HG02885 (cell line): ENCODE data around the gene ABCF2.

Experiments
- ATAC-seq: cut with Tn5 transposase; IDR thresholded peaks from one replicate; pipeline ENCODE4 v1.9.1; 2021; ENCODE audit warnings: mild to moderate bottlenecking; ENCODE audit not compliant: unreplicated experiment, poor library complexity

The ABCF2 gene

GRCh38 chr7:151178236-151178635 is 48.8 kb downstream of the ABCF2 start:
- no peak for ATAC-seq

- no peak for ATAC-seq
These were observed 49.7 kb downstream of the ABCF2 start for GRCh38 chr7:151177310-151177709.

GRCh38 chr7:151176401-151176800 is 50.6 kb downstream of the ABCF2 start:
- ATAC-seq = no peak

DNA sequence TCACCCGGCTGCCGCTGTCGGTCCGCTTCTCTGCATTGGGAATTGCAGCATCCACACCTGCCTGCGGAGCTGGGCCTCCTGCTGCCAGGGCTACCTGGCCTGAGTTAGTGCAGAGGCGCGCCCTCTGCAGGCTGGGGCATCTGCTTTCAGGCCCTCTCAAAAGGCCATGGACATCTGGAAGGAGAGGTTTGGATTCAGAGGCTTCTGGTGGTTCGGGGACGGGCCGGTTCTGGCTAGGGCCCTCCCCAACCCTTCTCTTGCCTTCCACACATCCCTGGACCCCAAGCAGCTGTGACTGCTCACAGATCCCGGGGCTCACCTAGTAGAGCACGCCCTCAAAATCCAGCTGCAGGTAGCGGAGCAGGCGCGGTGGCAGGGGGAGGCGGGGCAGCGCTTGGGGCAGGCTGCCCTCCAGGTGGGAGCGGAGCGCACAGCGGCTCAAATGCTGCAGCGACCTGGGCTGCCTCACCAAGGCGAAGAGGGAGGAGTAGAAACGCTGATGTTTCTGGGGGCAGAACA is 51.2 kb downstream of the ABCF2 start:
- ATAC-seq = no peak

GRCh38 chr7:151175047-151175792 is 51.8 kb downstream of the ABCF2 start:
- no peak for ATAC-seq

GRCh38 chr7:151174246-151175046 is 52.6 kb downstream of the ABCF2 start:
- no peak for ATAC-seq

DNA sequence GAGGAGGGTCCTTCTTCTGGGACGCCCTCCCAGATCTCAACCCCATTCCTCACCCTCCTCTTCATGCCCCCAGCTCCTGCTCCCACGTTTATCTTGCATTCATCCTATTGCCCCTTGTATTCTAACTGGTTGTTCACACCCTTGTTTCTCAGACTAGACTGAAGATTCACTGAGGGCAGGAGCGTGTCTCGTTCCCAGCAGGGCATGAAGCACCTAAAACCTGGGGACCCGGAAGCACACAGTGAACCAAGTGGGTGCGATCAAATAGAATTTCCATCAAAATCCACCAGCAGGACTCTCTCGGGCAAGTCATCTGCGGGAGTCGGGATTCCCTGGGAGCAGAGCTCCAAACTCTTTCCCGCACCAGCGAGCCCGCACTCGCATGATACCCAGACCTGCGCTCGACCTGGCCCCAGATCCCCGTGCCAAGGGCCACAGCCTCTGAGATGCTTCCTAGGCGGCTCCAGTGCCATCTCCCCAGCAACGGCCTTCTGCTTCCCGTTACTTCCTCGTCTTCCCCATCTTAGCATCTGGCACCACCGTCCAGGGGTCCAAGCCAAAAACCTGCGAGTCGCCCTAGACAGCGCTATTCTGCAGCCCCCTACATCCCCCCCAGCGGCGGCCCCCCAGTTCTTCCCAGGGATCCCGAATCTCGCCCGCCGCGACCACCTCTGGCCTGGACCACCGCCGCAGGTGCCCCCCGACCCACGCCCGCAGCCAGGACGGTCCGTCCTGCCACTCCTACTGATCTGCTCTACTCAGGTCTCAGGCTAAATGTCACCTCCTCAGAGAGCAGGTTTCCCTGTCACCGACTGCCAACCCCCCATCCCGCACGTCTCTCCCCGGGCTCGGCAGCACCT is 53.4 kb downstream of the ABCF2 start:
- no peak for ATAC-seq

GRCh38 chr7:151172273-151173141 is 54.5 kb downstream of the ABCF2 start:
- ATAC-seq = peak; percentile 77

- ATAC-seq = no peak
These were observed 58.2 kb downstream of the ABCF2 start for GRCh38 chr7:151168787-151169162.

DNA sequence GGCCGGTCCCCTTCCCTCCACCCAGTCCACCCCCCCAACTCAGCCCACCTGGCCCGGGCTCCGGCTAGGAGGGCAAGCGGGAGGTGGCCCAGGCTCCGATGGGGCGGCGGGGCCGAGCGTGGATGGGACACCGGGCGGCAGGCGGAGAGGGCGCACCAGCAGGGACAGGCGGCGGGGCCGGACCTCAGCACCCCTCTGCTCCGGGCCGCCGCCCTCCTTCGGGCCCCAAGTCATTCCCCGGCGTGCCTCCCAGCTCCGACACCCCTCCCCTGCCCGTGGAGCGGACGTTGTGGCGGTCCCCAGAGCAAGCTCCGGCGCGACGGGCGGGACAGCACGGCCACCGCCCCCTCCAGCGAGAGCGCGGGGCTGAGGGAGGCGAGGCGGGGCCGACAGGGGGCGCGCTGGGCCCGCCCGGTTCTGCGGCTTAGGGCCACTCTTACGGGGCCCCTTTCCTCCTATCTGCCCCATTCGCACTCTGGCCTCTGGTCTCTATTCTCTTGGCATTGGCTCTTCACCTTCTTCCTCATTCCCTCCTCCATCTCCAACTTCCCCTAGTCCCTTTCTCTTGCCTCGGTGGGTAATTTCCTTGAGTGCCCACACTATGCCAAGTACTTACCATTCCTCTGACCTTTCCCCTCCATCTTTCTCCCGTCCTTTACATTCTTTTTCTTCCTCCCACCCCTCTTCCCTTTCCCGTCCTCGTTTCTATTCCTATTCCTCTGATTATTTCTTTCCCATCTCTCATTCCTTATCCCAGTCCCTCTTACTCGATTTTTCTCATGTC is 58.8 kb downstream of the ABCF2 start:
- ATAC-seq = no peak

DNA sequence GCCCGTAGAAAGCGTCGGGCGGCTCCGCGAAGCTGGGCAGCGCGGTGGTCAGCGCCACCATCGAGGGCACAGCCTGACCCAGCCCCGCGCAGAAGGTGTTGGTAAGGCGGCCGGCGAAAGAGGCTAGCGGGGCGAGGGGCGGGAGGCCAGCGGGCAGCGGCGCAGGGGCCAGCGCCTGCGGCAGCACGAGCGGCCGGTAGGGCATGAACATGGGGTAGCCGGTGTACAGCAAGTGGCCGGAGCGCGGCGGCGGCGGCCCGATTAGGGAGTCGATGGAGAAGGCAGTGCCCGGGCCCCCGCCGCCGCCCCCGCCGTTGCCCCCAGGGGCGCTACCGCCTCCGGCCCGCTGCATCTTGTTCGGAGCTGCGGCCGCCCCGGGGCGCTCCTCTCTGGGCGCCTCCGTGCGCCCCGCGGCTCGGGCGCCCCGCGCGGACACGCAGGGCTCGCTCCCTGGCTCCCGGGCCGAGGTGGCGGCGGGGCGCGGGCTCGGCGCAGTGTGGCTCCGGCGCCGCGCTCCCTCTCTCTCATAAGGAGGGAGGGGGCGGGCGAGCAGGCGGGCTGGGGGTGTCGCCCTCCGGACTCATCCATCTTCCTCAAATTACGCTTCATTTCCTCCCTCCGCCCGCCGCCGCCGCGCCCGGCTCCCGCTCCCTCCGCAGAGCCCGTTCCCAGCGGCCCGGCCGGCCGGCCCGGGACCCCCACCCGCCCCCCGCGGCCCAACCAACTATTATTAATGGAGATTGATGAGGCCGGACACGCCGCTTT is 59.6 kb downstream of the ABCF2 start, which contains the start of gene GBX1:
GBX1 (minus strand) TSS at position 498 of the 765 bp plus-strand sequence; CDS start at position 352, 146 bp downstream.
- ATAC-seq = no peak

DNA sequence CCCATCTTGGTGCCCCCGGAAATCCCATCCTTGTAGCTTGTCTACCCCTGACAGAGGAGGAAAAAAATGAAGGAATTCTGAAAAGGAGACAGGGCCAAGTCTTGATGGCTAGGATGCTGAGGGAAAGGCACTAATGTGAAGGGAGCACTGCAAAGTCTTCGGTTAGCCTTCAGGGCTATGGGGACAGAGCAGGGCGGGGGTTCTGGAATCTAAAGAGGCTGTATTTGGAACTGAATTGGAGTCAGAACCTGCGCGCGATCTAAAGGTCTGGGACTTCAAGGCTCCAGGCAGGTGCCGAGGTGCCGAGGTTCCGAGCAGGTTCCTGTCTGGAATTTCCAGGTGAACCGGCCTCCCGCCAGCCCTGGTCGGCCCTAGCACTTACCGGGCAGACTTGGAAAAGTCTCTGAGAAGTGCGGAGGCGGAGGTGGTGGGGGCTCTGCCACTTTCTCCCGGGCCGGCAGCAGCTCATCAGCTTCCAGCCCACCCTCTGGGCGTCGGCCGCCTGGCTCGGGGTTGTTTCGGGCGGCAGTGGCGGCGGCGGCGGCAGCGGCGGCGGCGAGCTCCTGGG is 60.3 kb downstream of the ABCF2 start:
- no peak for ATAC-seq
